Fibroblast of lung (primary cell): ENCODE data around the gene NEGR1. TPM values are rescaled to one million over a fixed set of nuclear protein-coding genes. Genes with fewer than 3 reads are reported as not detected.

Experiments used
- DNase-seq, 2 donors: peaks; one replicate each; pipeline versions ENCODE4 v3.0.0 to v3.0.0-alpha.2; 2010; ENCODE audit warnings: low read depth in 2 of 2
- H2AFZ ChIP-seq: 2 replicates; pipeline ENCODE4 v1.5.1; 2012; ENCODE audit warnings: low read length, control low read depth, inconsistent platforms
- H3K27ac ChIP-seq: 2 replicates; pipeline ENCODE4 v1.5.1; 2011; ENCODE audit warnings: low read length, control low read depth; ENCODE audit not compliant: insufficient read depth
- H3K27me3 ChIP-seq: 2 replicates; pipeline ENCODE4 v1.5.1; 2011; ENCODE audit warnings: mild to moderate bottlenecking, low read length; ENCODE audit not compliant: control insufficient read depth, insufficient read depth
- H3K36me3 ChIP-seq: 2 replicates; pipeline ENCODE4 v1.5.1; 2011; ENCODE audit warnings: low read length; ENCODE audit not compliant: control insufficient read depth, insufficient read depth
- H3K4me1 ChIP-seq: 2 replicates; pipeline ENCODE4 v1.5.1; 2011; ENCODE audit warnings: low read length; ENCODE audit not compliant: control insufficient read depth, insufficient read depth; ENCODE audit errors: extremely low read depth
- H3K4me2 ChIP-seq: 2 replicates; pipeline ENCODE4 v1.5.1; 2011; ENCODE audit warnings: low read length, control low read depth; ENCODE audit not compliant: insufficient read depth; ENCODE audit errors: extremely low read depth
- H3K4me3 ChIP-seq, 4 experiments: fragments of 200-600 bp in 1 of 4; sonication (generic) in 1 of 4; replicated peaks in 1 of 4; 2 replicates each; pipeline ENCODE4 v1.5.1; 2011 to 2016; ENCODE audit warnings: low read length in 4 of 4, low read depth in 3 of 4, mild to moderate bottlenecking in 3 of 4, control low read depth in 2 of 4, inconsistent platforms in 1 of 4, mixed read lengths in 1 of 4; ENCODE audit not compliant: insufficient read depth in 1 of 4; ENCODE audit errors: control extremely low read depth in 1 of 4
- H3K79me2 ChIP-seq: 2 replicates; pipeline ENCODE4 v1.5.1; 2012; ENCODE audit warnings: mild to moderate bottlenecking, low read length, inconsistent platforms; ENCODE audit not compliant: control insufficient read depth, insufficient read depth
- H3K9ac ChIP-seq: 2 replicates; pipeline ENCODE4 v1.5.1; 2011; ENCODE audit warnings: mild to moderate bottlenecking, low read length, control low read depth; ENCODE audit not compliant: insufficient read depth
- H3K9me3 ChIP-seq: 2 replicates; pipeline ENCODE4 v1.5.1; 2012; ENCODE audit warnings: low read depth, low read length; ENCODE audit not compliant: control insufficient read depth, insufficient read depth
- H4K20me1 ChIP-seq: 2 replicates; pipeline ENCODE4 v1.5.1; 2011; ENCODE audit warnings: low read length; ENCODE audit not compliant: control insufficient read depth, insufficient read depth; ENCODE audit errors: extremely low read depth
- EZH2 ChIP-seq: IDR thresholded peaks from 2 replicates; pipeline ENCODE4 v1.5.1; 2012; ENCODE audit warnings: low read length, control low read depth, mild to moderate bottlenecking; ENCODE audit errors: missing control alignments
- polyA plus RNA-seq, 2 donors: library from polyadenylated mRNA; depleted of rRNA in 1 of 2; stranded (reverse) in 1 of 2; unstranded in 1 of 2; fragments of >200 nt; gene quantifications; 2 replicates each; pipeline ENCODE4 v1.2.1, GENCODE V29; 2011 to 2012; ENCODE audit warnings: missing spikeins in 1 of 2
- total RNA-seq: library from RNA; depleted of rRNA; stranded (reverse); fragments of >200 nt; gene quantifications from 2 replicates; pipeline ENCODE4 v1.2.1, GENCODE V29; 2014
- TF ChIP-seq, protein P1 (sequence below), 2 donors: IDR thresholded peaks in 1 of 2; conservative IDR thresholded peaks in 1 of 2; 1 replicate in 1 of 2; 2 replicates in 1 of 2; pipeline ENCODE4 v1.5.1; 2011 to 2012; ENCODE audit warnings: low read length in 2 of 2, control low read depth in 1 of 2, inconsistent platforms in 1 of 2, low read depth in 1 of 2, mild to moderate bottlenecking in 1 of 2

The NEGR1 gene
- total and polyA plus RNA-seq, 2 donors (not counting 1 experiment from before 2014, with no cell fraction given), result 3.1 to 9.4 TPM

DNA sequence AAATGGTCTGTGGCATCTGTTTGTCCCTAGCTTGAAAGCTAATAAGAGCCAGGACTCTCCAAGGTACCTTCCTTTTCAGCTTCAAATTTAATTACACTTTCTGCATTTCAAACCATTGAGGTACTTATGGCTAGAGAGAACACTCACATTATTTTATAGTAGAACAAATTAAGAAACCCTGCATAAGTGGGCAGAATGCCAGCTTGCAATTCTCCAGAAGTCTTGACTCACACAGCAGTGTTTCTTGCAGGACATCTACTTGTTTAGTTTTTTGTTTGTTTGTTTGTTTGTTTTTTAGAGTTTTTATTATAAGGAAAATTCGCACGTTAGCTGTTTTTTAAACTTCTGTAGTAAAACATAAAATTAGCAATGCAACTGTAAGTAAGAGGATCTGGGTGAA, 397.2 kb downstream of the NEGR1 start:
- H3K79me2 ChIP-seq, result no peaks in the 10 kb centered on the region
- no peak overlapping the region for H3K4me3 ChIP-seq
- H3K4me1 ChIP-seq, result no peaks in the 10 kb centered on the region
- no peaks in the 10 kb centered on the region for H3K27me3 ChIP-seq
- H4K20me1 ChIP-seq, result no peaks in the 10 kb centered on the region
- no peak overlapping the region for H2AFZ ChIP-seq
- H3K27ac ChIP-seq, result no peak overlapping the region
- TF ChIP-seq, protein P1, sequence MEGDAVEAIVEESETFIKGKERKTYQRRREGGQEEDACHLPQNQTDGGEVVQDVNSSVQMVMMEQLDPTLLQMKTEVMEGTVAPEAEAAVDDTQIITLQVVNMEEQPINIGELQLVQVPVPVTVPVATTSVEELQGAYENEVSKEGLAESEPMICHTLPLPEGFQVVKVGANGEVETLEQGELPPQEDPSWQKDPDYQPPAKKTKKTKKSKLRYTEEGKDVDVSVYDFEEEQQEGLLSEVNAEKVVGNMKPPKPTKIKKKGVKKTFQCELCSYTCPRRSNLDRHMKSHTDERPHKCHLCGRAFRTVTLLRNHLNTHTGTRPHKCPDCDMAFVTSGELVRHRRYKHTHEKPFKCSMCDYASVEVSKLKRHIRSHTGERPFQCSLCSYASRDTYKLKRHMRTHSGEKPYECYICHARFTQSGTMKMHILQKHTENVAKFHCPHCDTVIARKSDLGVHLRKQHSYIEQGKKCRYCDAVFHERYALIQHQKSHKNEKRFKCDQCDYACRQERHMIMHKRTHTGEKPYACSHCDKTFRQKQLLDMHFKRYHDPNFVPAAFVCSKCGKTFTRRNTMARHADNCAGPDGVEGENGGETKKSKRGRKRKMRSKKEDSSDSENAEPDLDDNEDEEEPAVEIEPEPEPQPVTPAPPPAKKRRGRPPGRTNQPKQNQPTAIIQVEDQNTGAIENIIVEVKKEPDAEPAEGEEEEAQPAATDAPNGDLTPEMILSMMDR (conservative IDR thresholded peaks at IDR 0.05 in 1 of 2, IDR thresholded peaks at IDR 0.05 in 1 of 2; ENCODE audit: low read depth in 1 of 2, low read length in 2 of 2), result no peak
- no peak for TF ChIP-seq EZH2
- peak in 1 of 2 donors; percentile 15 for DNase-seq
- H3K9ac ChIP-seq, result no peak overlapping the region
- H3K9me3 ChIP-seq, result no peaks in the 10 kb centered on the region
- H3K36me3 ChIP-seq, result no peaks in the 10 kb centered on the region
- no peak overlapping the region for H3K4me2 ChIP-seq

DNA sequence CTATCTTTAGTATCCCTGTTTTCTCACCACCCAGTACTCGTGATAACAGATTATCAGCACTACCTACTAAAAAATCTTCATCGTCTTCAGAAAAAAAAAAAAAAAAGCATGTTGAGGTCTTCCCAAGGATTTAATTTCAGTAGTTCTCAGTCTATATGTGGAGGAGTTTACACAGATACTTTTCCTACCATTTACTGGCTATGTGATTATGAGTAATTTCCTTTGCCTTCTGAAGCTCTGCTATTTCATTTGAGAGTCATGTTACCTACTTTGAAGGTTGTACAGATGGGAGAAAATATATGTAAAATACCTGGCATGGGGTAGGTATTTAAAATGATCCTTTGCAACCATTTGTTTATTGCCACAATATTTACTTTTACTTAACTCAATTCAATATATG, 399.7 kb downstream of the NEGR1 start:
- Histone ChIP-seq H2AFZ (no peak overlapping the region), H3K4me3 (no peak overlapping the region)
- TF ChIP-seq, protein P1 (conservative IDR thresholded peaks at IDR 0.05 in 1 of 2, IDR thresholded peaks at IDR 0.05 in 1 of 2; ENCODE audit: low read depth in 1 of 2, low read length in 2 of 2), result no peak
- no peak for TF ChIP-seq EZH2

DNA sequence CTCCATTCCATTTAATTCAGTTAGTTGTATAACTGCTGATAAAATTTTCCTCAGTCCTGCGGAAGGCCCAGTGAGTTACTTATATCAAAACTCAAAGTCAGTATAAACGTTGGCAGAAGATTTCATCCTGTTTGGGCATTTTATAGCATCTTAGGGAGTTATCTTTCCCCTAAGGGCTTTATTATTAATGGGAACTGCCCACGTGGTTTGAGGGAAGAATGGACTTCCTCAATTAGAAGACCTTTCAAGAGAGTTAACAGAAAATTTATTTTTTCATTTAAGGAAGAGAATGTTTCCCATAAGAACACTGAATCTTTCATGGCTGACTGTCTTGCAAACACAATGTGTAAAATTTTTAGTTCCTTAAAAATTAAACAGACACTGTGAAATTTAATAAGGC, 400.1 kb downstream of the NEGR1 start:
- H3K9me3 ChIP-seq, result no peaks in the 10 kb centered on the region
- H3K79me2 ChIP-seq, result no peaks in the 10 kb centered on the region
- no peak for DNase-seq
- H3K4me1 ChIP-seq, result no peaks in the 10 kb centered on the region
- no peaks in the 10 kb centered on the region for H3K36me3 ChIP-seq
- no peak overlapping the region for H3K4me3 ChIP-seq
- TF ChIP-seq EZH2, result no peak
- TF ChIP-seq, protein P1 (conservative IDR thresholded peaks at IDR 0.05 in 1 of 2, IDR thresholded peaks at IDR 0.05 in 1 of 2; ENCODE audit: low read depth in 1 of 2, low read length in 2 of 2), result no peak
- H4K20me1 ChIP-seq, result no peaks in the 10 kb centered on the region
- H2AFZ ChIP-seq, result no peak overlapping the region
- H3K27ac ChIP-seq, result no peak overlapping the region
- H3K4me2 ChIP-seq, result no peak overlapping the region
- H3K27me3 ChIP-seq, result no peaks in the 10 kb centered on the region
- no peak overlapping the region for H3K9ac ChIP-seq

More for the DNA sequence above, 399.7 kb downstream of the NEGR1 start:
- H3K9me3 ChIP-seq, result no peaks in the 10 kb centered on the region
- no peak overlapping the region for H3K27ac ChIP-seq
- no peak for DNase-seq
- H3K4me2 ChIP-seq, result no peak overlapping the region
- H3K9ac ChIP-seq, result no peak overlapping the region
- H4K20me1 ChIP-seq, result no peaks in the 10 kb centered on the region
- H3K4me1 ChIP-seq, result no peaks in the 10 kb centered on the region
- H3K36me3 ChIP-seq, result no peaks in the 10 kb centered on the region
- H3K79me2 ChIP-seq, result no peaks in the 10 kb centered on the region
- no peaks in the 10 kb centered on the region for H3K27me3 ChIP-seq
